IMR-90 (cell line): Measurements from ENCODE around the gene DRD2.

Experiments used
- RCOR1 ChIP-seq: IDR thresholded peaks from 2 replicates; pipeline ENCODE4 v1.6.1; 2012; ENCODE audit warnings: mild to moderate bottlenecking, low read length, improper control_type of control experiment; ENCODE audit not compliant: insufficient replicate concordance
- TF ChIP-seq, protein P1 (sequence below): conservative IDR thresholded peaks from 2 replicates; pipeline ENCODE4 v1.5.1; 2012; ENCODE audit warnings: mild to moderate bottlenecking, low read depth, low read length, improper control_type of control experiment
- TF ChIP-seq, protein P2 (sequence below): fragments of 150-350 bp; IDR thresholded peaks from 2 replicates; pipeline ENCODE4 v1.6.1; 2017; ENCODE audit warnings: mild to moderate bottlenecking, antibody characterized with exemption, low read length, low read depth

DNA sequence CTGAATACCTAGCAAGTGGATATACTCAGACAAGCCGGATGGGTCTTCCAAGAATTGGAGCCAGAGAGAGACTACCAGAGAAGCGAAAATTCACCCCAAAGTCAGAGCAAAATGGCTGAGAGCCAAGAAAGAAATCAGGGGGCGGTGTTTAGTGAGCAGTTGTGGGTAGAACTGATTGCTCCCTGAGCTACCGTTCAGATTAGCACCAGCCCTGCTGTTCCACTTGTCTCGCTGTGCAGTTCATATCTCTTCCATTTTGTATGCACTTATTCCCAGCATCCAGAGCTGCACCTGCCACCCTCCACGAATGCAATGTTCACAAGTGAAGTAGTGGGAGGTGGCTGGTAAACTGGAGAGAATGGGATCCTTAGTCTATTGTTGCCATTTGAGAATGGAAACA, 25.5 kb downstream of the DRD2 start:
- TF ChIP-seq, protein P1, sequence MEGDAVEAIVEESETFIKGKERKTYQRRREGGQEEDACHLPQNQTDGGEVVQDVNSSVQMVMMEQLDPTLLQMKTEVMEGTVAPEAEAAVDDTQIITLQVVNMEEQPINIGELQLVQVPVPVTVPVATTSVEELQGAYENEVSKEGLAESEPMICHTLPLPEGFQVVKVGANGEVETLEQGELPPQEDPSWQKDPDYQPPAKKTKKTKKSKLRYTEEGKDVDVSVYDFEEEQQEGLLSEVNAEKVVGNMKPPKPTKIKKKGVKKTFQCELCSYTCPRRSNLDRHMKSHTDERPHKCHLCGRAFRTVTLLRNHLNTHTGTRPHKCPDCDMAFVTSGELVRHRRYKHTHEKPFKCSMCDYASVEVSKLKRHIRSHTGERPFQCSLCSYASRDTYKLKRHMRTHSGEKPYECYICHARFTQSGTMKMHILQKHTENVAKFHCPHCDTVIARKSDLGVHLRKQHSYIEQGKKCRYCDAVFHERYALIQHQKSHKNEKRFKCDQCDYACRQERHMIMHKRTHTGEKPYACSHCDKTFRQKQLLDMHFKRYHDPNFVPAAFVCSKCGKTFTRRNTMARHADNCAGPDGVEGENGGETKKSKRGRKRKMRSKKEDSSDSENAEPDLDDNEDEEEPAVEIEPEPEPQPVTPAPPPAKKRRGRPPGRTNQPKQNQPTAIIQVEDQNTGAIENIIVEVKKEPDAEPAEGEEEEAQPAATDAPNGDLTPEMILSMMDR, result no peak
- no peak for TF ChIP-seq RCOR1
- TF ChIP-seq, protein P2, sequence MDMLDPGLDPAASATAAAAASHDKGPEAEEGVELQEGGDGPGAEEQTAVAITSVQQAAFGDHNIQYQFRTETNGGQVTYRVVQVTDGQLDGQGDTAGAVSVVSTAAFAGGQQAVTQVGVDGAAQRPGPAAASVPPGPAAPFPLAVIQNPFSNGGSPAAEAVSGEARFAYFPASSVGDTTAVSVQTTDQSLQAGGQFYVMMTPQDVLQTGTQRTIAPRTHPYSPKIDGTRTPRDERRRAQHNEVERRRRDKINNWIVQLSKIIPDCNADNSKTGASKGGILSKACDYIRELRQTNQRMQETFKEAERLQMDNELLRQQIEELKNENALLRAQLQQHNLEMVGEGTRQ, result no peak
